ENCODE data around the gene TRIM44. TPM values are rescaled to one million over a fixed set of nuclear protein-coding genes. Genes with fewer than 3 reads are reported as not detected.

Gene TRIM44
- total RNA-seq, 6 experiments from 2014 or later, result 13.9 to 37.1 (median 31.9) TPM

GRCh38 chr11:35781861-35782470 is 119.4 kb downstream of the TRIM44 start:
- ATAC-seq (peak in 1 of 4 donors; percentile 52), DNase-seq (no peak)
- no peak for TF ChIP-seq POLR2A (IDR thresholded peaks at IDR 0.05)
- TF ChIP-seq, protein P1, sequence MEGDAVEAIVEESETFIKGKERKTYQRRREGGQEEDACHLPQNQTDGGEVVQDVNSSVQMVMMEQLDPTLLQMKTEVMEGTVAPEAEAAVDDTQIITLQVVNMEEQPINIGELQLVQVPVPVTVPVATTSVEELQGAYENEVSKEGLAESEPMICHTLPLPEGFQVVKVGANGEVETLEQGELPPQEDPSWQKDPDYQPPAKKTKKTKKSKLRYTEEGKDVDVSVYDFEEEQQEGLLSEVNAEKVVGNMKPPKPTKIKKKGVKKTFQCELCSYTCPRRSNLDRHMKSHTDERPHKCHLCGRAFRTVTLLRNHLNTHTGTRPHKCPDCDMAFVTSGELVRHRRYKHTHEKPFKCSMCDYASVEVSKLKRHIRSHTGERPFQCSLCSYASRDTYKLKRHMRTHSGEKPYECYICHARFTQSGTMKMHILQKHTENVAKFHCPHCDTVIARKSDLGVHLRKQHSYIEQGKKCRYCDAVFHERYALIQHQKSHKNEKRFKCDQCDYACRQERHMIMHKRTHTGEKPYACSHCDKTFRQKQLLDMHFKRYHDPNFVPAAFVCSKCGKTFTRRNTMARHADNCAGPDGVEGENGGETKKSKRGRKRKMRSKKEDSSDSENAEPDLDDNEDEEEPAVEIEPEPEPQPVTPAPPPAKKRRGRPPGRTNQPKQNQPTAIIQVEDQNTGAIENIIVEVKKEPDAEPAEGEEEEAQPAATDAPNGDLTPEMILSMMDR (IDR thresholded peaks at IDR 0.05), result no peak
- Histone ChIP-seq H3K4me1 (peaks cover 0 to 11% (median 0%) of the 10 kb centered on the region in 4 donors), H3K36me3 (no peaks in the 10 kb centered on the region), H3K27ac (no peak overlapping the region), H3K4me3 (no peak overlapping the region), H3K9me3 (no peaks in the 10 kb centered on the region), H3K27me3 (no peaks in the 10 kb centered on the region)
- 50% methylated on average over 3 of the region's 3 CpGs for WGBS (ENCODE audit: insufficient coverage, low coverage, low lambda C conversion rate, missing lambda C conversion rate)
- intact Hi-C loops (cut with DNase I), result no loop called here

GRCh38 chr11:35783809-35784208 is 121.2 kb downstream of the TRIM44 start:
- no peak overlapping the region for H3K4me3 ChIP-seq
- H3K27me3 ChIP-seq, result no peaks in the 10 kb centered on the region
- no peak overlapping the region for H3K27ac ChIP-seq
- no peaks in the 10 kb centered on the region for H3K36me3 ChIP-seq
- intact Hi-C loops (cut with DNase I), result no loop called here
- peaks cover 0 to 11% (median 0%) of the 10 kb centered on the region in 4 donors for H3K4me1 ChIP-seq
- no peaks in the 10 kb centered on the region for H3K9me3 ChIP-seq
- TF ChIP-seq, protein P1 (IDR thresholded peaks at IDR 0.05), result no peak
- no peak for TF ChIP-seq POLR2A (IDR thresholded peaks at IDR 0.05)
- WGBS (ENCODE audit: insufficient coverage, low coverage, low lambda C conversion rate, missing lambda C conversion rate), result 76% methylated on average over 2 of the region's 3 CpGs
- DNase-seq, result no peak
- ATAC-seq, result no peak

DNA sequence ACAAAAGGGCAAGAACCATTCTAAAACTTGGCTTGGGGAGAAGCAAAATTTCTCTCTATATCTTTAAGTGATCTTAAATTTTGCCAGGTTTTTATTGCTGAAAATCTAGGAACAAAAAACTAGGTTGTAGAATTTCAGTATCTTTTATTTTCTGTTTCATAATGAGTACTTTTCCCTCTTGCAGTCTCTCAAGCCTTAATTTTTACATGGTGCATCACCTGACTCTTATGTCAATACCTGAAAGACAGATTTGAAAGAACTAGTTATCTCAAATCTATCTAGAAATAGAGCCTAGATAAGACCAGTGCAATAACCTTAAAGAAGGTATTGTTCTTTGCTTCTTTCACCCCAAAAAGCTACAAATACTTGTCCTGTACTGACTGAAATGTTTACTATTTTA is 122.1 kb downstream of the TRIM44 start:
- DNase-seq (no peak), ATAC-seq (peak in 1 of 4 donors; percentile 33)
- H3K27me3 ChIP-seq, result no peaks in the 10 kb centered on the region
- intact Hi-C loops (cut with DNase I), result no loop called here
- peaks cover 0 to 11% (median 0%) of the 10 kb centered on the region in 4 donors for H3K4me1 ChIP-seq
- TF ChIP-seq POLR2A (IDR thresholded peaks at IDR 0.05), result no peak
- TF ChIP-seq, protein P1 (IDR thresholded peaks at IDR 0.05), result no peak
- no peaks in the 10 kb centered on the region for H3K9me3 ChIP-seq
- no peaks in the 10 kb centered on the region for H3K36me3 ChIP-seq
- no peak overlapping the region for H3K27ac ChIP-seq
- no peak overlapping the region for H3K4me3 ChIP-seq

DNA sequence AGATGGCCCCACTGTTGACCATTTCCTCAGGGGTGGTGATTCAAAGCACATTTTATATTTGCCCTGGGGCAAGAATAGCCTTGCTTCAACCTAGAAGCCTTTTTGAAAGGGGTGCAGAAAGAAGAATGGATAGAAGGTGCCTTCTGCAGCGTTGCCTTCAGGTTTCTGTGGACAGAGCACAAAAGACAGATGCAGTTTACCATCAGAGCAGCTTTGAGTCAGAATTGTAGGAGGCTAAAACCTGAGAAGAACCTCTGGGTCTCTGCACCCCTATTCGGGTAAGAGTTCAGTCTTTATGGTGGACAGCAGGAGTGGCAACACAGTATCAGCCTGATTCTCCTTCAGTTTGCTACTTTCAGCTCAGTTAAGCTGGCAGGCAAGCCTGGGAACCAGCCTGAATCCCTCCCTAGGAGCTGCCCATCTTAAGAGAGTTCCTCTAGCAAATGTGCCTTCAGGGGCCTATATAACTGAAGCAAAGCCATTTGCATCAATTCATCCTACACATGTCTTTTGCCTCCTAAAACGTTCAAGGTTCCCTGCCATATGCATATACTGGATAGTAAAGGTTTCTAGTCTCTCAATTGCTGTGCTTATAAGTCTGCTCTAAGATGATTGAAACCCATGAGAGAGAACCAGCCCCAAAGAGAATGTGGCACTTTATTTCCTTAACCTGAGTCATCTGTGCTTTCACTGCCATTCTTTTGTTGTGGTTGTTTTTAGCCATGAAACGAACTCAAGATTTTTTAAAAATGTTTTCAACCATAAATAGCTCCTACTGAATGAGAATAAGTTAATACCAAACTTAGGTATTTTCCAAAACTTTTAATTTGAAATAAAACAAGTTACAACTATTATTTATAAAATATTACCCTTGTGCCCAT is 123.0 kb downstream of the TRIM44 start:
- no peak overlapping the region for H3K27ac ChIP-seq
- DNase-seq (no peak), ATAC-seq (no peak)
- TF ChIP-seq, protein P1 (IDR thresholded peaks at IDR 0.05), result no peak
- no peak for TF ChIP-seq POLR2A (IDR thresholded peaks at IDR 0.05)
- H3K36me3 ChIP-seq, result no peaks in the 10 kb centered on the region
- intact Hi-C loops (cut with DNase I), result no loop called here
- no peak overlapping the region for H3K4me3 ChIP-seq
- H3K4me1 ChIP-seq, result peaks cover 0 to 11% (median 0%) of the 10 kb centered on the region in 4 donors
- WGBS (ENCODE audit: insufficient coverage, low coverage, low lambda C conversion rate, missing lambda C conversion rate), result 60% methylated on average over 3 of the region's 4 CpGs
- H3K27me3 ChIP-seq, result no peaks in the 10 kb centered on the region
- no peaks in the 10 kb centered on the region for H3K9me3 ChIP-seq

Data from right lobe of liver (tissue), 6 donors.